Vagina (tissue), 2 donors: ENCODE data around the gene MGST2.

Source experiments
- POLR2A ChIP-seq, 2 donors: fragments of 450-650 bp; IDR thresholded peaks; one replicate each; pipeline ENCODE4 v1.6.1; 2017; ENCODE audit warnings: antibody characterized with exemption in 2 of 2, mild to moderate bottlenecking in 2 of 2, moderate library complexity in 2 of 2
- POLR2AphosphoS5 ChIP-seq, 2 donors: sonication (generic); formaldehyde crosslinking; IDR thresholded peaks; one replicate each; pipeline ENCODE4 v1.9.0; 2017; ENCODE audit warnings: antibody characterized with exemption in 2 of 2, mild to moderate bottlenecking in 2 of 2, low read depth in 1 of 2; ENCODE audit not compliant: insufficient read depth in 1 of 2
- TF ChIP-seq, protein P1 (sequence below), 3 experiments: fragments of 450-650 bp in 2 of 3; fragments of 200-600 bp in 1 of 3; sonication (generic) in 1 of 3; IDR thresholded peaks; one replicate each; pipeline ENCODE4 v1.5.1; 2017 to 2019; ENCODE audit warnings: antibody characterized with exemption in 3 of 3, mild to moderate bottlenecking in 2 of 3, moderate library complexity in 2 of 3

GRCh38 chr4:139676913-139677585 is 11.4 kb downstream of the MGST2 start:
- TF ChIP-seq POLR2AphosphoS5 (IDR thresholded peaks at IDR 0.05; ENCODE audit: insufficient read depth in 1 of 2, low read depth in 1 of 2) (no peak), POLR2A (IDR thresholded peaks at IDR 0.05) (no peak)
- TF ChIP-seq, protein P1, sequence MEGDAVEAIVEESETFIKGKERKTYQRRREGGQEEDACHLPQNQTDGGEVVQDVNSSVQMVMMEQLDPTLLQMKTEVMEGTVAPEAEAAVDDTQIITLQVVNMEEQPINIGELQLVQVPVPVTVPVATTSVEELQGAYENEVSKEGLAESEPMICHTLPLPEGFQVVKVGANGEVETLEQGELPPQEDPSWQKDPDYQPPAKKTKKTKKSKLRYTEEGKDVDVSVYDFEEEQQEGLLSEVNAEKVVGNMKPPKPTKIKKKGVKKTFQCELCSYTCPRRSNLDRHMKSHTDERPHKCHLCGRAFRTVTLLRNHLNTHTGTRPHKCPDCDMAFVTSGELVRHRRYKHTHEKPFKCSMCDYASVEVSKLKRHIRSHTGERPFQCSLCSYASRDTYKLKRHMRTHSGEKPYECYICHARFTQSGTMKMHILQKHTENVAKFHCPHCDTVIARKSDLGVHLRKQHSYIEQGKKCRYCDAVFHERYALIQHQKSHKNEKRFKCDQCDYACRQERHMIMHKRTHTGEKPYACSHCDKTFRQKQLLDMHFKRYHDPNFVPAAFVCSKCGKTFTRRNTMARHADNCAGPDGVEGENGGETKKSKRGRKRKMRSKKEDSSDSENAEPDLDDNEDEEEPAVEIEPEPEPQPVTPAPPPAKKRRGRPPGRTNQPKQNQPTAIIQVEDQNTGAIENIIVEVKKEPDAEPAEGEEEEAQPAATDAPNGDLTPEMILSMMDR (IDR thresholded peaks at IDR 0.05): no peak
